Aorta (tissue), 5 donors: Measurements from ENCODE around the gene RASSF4. TPM values are rescaled to one million over a fixed set of nuclear protein-coding genes. Genes with fewer than 3 reads are reported as not detected.

ENCODE experiments used
- ATAC-seq: fragments of 200-7000 bp; cut with Tn5 transposase; one replicate; pipeline ENCODE4 v1.9.1; 2022; ENCODE audit warnings: moderate library complexity; ENCODE audit not compliant: low FRiP score
- DNase-seq, 2 donors: peaks; one replicate each; pipeline ENCODE4 v3.0.0-alpha.2; 2020
- H3K27ac ChIP-seq, 2 donors: one replicate each; pipeline ENCODE4 v1.5.1; 2013; ENCODE audit warnings: low read length in 2 of 2, mild to moderate bottlenecking in 2 of 2, moderate library complexity in 2 of 2, control low read depth in 1 of 2, inconsistent platforms in 1 of 2, low read depth in 1 of 2
- H3K27me3 ChIP-seq, 2 donors: one replicate each; pipeline ENCODE4 v1.6.1; 2013; ENCODE audit warnings: control low read depth in 1 of 2, low read length in 1 of 2, mild to moderate bottlenecking in 1 of 2, moderate library complexity in 1 of 2; ENCODE audit not compliant: insufficient read depth in 2 of 2, control insufficient read depth in 1 of 2
- H3K36me3 ChIP-seq, 2 donors: one replicate each; pipeline ENCODE4 v1.6.1; 2013; ENCODE audit warnings: control low read depth in 1 of 2, low read length in 1 of 2, mild to moderate bottlenecking in 1 of 2; ENCODE audit not compliant: insufficient read depth in 2 of 2, control insufficient read depth in 1 of 2
- H3K4me1 ChIP-seq, 2 donors: one replicate each; pipeline ENCODE4 v1.6.1; 2013; ENCODE audit warnings: low read length in 2 of 2, control low read depth in 1 of 2, mild to moderate bottlenecking in 1 of 2, moderate library complexity in 1 of 2; ENCODE audit not compliant: insufficient read depth in 2 of 2, control insufficient read depth in 1 of 2
- H3K4me3 ChIP-seq, 2 donors: one replicate each; pipeline ENCODE4 v1.5.1; 2013; ENCODE audit warnings: low read length in 2 of 2, control low read depth in 1 of 2, mild to moderate bottlenecking in 1 of 2
- H3K9me3 ChIP-seq: one replicate; pipeline ENCODE4 v1.6.1; 2013; ENCODE audit warnings: mild to moderate bottlenecking, low read length; ENCODE audit not compliant: control insufficient read depth
- WGBS, 2 donors: extraction: QIAGEN DNeasy Blood & Tissue Kit; methylation state at CpG; one replicate each; pipeline ENCODE4 v1.1.7; 2013; 5-methylcytosine and 5-hydroxymethylcytosine counted together
- intact Hi-C, 2 donors: fragments of 100-400 bp; cut with DNase I; formaldehyde crosslinking; loops; one replicate each; pipeline versions ENCODE4 v1.14.2 to v1.15.0; 2022
- polyA plus RNA-seq, 2 donors: library from polyadenylated mRNA; stranded (reverse); fragments of 200-250 nt; gene quantifications; one replicate each; pipeline ENCODE4 v1.2.3, GENCODE V29; 2013
- total RNA-seq, 2 donors: library from RNA; stranded (reverse); fragmentation: NEBNext Ultra II Directional; extraction: Animal tissue kit (Norgen Biotek cat#: 25700); gene quantifications; one replicate each; pipeline ENCODE4 v1.2.1, GENCODE V29; 2021
- donor health status: healthy with polysubstance abuse.
- donor health status: Bipolar disorder and iron deficiency.
- donor health status: DM: no; HTN: no; CAD: no.
- donor health status: DM: no; HTN: no; CAD: no.
- donor health status: DM: yes; HTN: yes; CAD: no.

Gene RASSF4
- total and polyA plus RNA-seq, 4 donors: 13.5 to 82.1 (median 29.3) TPM

DNA sequence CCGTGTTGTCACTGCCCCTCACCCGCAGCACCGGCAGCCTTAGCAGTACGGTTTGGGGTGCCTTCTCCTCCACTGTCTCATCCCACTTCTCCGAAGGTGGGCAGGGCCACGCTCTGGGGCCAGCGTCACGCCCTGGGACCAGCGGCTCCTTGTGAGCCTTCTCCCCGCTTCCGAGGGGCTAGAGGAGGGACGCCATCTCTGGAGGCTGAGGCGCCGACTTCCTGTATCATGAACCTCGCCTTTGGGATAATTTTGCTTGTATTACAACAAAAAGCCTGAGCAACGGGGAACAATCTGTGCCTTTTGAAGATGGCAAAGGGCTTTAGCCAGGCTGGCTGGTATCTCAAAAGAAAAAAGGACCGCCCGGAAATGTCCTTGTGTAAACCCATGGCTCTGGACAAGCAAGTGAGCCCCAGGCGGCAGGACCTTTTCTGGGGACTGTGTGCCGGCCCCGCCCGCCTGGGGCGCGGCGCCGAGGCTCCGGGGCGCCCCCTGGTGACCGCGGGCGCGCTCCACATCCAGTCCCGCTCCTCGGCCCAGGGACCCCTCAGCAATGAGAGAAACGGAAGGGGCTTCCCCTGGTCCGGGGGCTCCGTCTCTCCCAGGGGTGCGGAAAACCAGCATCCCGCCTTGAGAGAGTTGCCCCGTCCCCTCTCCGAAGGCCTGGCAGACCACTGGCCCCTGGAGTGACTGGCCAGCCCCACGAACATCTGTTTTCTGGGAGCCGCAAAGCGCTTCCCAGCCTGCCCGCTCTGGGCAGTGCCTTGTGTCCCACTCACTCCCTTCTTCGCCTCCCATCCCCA, 15.2 kb downstream of the RASSF4 start:
- intact Hi-C loops: loop anchor here (1.0 to 10.0 kb wide), 3 partner anchors 42 to 100 kb away; no protein-coding TSS in a partner anchor
- peaks cover 0 to 4% of the 10 kb centered on the region in 2 donors for H3K36me3 ChIP-seq

DNA sequence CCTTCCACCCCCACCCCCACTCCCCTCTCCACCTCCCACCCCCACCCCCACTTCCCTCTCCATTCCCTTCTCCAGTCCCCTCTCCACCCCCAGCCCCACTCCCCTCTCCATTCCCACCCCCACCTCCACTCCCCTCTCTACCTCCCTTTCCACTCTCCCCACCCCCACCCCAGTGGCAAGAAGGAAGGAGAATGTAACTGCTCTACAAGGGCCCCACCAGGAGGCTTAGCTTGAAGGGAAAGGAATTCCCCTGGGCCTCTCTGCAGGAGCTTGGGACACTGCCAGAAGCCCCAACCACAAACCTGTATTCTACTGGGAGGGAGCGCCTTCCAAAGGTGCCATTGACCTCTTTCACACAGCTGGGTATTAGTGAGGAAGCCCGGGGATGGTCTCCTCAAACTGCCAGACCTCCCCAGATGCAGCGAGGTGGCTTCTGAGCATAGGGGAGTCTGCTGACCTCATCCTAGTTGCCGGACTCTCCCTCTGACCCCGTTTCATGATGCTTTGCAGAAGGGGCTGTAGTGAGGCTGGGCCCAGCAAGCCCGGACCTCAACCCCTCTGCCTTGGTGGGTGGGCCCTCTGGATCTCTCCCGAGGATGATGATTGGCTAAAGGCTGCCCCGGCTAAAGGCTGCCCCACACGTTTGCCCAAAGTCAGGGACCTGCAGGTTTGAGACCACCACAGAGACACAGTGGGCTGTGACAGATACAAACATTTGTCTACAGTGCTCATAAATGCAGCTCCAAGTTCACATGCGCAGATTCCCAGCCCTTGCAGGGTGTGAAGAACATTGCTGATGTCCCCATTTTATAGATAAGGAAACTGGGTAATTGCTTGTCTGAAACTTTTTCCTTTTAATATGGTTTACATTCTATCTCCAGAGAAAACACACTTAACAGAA, 16.1 kb downstream of the RASSF4 start:
- peaks cover 0 to 4% of the 10 kb centered on the region in 2 donors for H3K36me3 ChIP-seq

More for the DNA sequence above, 15.2 kb downstream of the RASSF4 start:
- ATAC-seq: peak; percentile 75
- H3K9me3 ChIP-seq: no peaks in the 10 kb centered on the region
- peak overlapping the region in 1 of 2 donors; percentile 95 for H3K27ac ChIP-seq
- H3K4me3 ChIP-seq: peak overlapping the region in 1 of 2 donors; percentile 42
- H3K27me3 ChIP-seq: no peaks in the 10 kb centered on the region
- DNase-seq: peak; percentile 81 to 90
- 2 to 3% methylated on average over 44 to 46 of the region's 46 CpGs for WGBS, 2 donors
- H3K4me1 ChIP-seq: peaks cover 0 to 3% of the 10 kb centered on the region in 2 donors

DNA sequence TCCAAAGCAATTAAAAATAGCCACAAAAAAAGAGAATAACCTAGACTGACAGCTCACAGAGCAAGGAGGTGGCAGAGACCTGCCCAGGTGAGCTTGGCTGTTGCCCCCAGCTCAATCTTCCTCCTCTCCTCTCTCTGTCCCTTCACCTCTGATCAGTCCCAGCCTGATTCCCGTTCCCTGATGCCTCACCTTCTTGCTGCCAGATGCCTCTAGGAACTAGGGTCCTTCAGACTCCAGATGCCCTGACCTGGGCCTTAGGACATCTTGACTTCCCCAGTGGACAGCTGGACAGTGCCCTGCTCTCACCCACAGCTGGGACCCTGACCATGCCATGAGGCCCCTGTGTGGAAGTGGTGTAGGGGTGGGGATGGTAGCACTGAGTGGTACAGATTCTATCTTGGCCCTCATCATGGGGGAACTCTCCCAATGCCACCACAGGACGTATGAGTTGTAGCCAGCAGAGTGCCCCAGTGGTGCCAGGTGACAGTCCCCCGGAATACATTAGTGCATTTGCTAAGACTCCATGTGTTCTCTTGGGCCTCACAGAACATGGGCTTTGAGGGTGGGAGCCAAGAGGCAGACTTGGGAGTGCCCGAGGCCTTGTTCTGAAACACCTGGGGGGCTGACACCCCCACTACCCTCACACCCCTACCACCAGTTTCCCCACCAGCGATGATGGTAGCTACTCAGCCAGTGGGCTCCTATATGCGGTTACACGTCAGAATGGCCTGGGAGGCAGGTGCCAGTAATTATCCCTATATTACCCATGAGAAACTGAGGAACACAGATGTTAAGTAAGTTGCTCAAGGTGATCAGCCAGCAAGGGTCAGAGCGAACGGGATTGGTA, 17.0 kb downstream of the RASSF4 start:
- DNase-seq (peak in 1 of 2 donors; percentile 55), ATAC-seq (no peak)
- H3K4me1 ChIP-seq: peaks cover 0 to 3% of the 10 kb centered on the region in 2 donors
- no peaks in the 10 kb centered on the region for H3K27me3 ChIP-seq
- intact Hi-C loops: loop anchor here in 1 of 2 donors (10.0 kb wide), 1 partner anchor 102 kb away; no protein-coding TSS in a partner anchor
- H3K9me3 ChIP-seq: no peaks in the 10 kb centered on the region
- H3K4me3 ChIP-seq: peak overlapping the region; percentile 81 to 94
- peak overlapping the region in 1 of 2 donors; percentile 93 for H3K27ac ChIP-seq
- 16 to 23% methylated on average over 9 of the region's 9 CpGs for WGBS, 2 donors
- H3K36me3 ChIP-seq: peaks cover 0 to 1% of the 10 kb centered on the region in 2 donors

More for the DNA sequence above, 16.1 kb downstream of the RASSF4 start:
- intact Hi-C loops: loop anchor here (1.0 to 10.0 kb wide), 3 partner anchors 43 to 101 kb away; no protein-coding TSS in a partner anchor
- ATAC-seq (peak; percentile 0), DNase-seq (peak; percentile 78 to 79)
- H3K4me3 ChIP-seq: peak overlapping the region in 1 of 2 donors; percentile 94
- H3K27me3 ChIP-seq: no peaks in the 10 kb centered on the region
- H3K27ac ChIP-seq: peak overlapping the region in 1 of 2 donors; percentile 11
- peaks cover 0 to 3% of the 10 kb centered on the region in 2 donors for H3K4me1 ChIP-seq
- H3K9me3 ChIP-seq: no peaks in the 10 kb centered on the region
- WGBS, 2 donors: 8 to 12% methylated on average over 10 of the region's 10 CpGs

DNA sequence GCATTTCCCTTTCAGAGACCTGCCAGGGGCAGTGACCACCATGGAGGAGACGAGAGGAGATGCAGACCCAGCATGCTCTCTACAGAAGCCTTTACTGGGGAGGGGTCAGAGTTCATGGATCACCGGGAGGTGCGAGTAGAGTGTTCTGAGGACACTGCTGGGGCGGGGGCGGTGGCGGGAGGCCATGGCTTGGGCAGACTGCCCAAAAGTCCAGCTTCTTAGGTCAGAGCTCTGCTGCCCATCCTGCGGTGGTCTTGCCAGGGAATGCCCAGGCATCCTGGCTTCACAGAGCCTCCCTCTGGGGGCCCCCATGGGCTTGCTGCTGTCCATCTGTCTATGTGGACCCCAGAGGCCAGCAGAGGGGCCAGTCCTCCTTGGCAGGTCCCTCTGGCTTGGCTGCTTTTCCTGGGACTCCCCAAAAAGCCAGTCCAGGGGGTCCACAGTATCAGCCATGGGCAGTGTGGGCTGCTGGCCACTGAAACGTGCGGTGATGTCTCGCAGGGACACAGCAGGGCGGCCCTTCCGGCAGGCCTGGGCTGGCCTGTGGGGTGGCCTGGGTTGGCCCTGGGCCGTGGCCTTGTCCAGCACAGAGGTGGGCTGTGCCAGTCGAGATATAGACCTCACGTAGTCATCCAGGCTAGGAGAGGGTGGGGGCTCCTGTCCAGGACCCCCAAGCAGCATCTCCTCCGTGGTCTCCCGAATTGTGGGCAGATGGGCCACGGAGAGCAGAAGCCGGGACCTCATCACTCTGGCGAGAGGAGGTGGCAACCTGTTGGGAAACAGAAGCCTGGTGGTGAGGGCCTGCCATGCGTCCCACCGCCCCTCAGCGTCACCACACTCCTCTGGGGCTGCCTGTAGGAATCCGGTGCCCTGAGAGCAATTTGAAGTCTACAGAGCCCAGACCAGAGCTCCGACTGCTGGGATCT, 17.9 kb downstream of the RASSF4 start:
- ATAC-seq (peak; percentile 4), DNase-seq (peak in 1 of 2 donors; percentile 66)
- Histone ChIP-seq H3K9me3 (no peaks in the 10 kb centered on the region), H3K27ac (peak overlapping the region; percentile 85 to 93), H3K4me3 (peak overlapping the region; percentile 81 to 94), H3K27me3 (no peaks in the 10 kb centered on the region), H3K36me3 (no peaks in the 10 kb centered on the region), H3K4me1 (peaks cover 0 to 3% of the 10 kb centered on the region in 2 donors)
- intact Hi-C loops: loop anchor here in 1 of 2 donors (10.0 kb wide), 1 partner anchor 103 kb away; no protein-coding TSS in a partner anchor
- WGBS, 2 donors: 4 to 8% methylated on average over 25 of the region's 25 CpGs

DNA sequence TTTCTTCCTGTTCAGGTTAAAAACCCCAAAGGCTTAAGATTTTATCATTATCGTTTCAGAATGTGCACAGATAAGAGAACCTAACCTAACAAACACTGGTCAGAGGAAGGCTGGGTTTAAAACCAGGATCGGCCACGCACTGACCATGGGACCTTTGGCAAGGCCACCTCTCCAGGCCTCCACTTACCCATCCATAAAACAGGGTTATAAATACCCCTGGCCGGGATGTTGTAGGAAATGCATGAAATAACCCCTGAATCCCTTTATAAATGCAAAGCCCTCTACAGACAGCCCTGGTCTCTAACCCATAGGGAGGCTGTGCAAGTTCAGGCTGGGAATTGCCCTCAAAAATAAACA, 18.6 kb downstream of the RASSF4 start:
- DNase-seq (no peak), ATAC-seq (no peak)
- intact Hi-C loops: loop anchor here in 1 of 2 donors (10.0 kb wide), 1 partner anchor 103 kb away; no protein-coding TSS in a partner anchor
- WGBS, 2 donors: 1 to 3% methylated on average over 4 of the region's 4 CpGs
- Histone ChIP-seq H3K27ac (peak overlapping the region; percentile 85 to 93), H3K36me3 (no peaks in the 10 kb centered on the region), H3K9me3 (no peaks in the 10 kb centered on the region), H3K27me3 (no peaks in the 10 kb centered on the region), H3K4me1 (peaks cover 0 to 3% of the 10 kb centered on the region in 2 donors), H3K4me3 (peak overlapping the region; percentile 81 to 94)

DNA sequence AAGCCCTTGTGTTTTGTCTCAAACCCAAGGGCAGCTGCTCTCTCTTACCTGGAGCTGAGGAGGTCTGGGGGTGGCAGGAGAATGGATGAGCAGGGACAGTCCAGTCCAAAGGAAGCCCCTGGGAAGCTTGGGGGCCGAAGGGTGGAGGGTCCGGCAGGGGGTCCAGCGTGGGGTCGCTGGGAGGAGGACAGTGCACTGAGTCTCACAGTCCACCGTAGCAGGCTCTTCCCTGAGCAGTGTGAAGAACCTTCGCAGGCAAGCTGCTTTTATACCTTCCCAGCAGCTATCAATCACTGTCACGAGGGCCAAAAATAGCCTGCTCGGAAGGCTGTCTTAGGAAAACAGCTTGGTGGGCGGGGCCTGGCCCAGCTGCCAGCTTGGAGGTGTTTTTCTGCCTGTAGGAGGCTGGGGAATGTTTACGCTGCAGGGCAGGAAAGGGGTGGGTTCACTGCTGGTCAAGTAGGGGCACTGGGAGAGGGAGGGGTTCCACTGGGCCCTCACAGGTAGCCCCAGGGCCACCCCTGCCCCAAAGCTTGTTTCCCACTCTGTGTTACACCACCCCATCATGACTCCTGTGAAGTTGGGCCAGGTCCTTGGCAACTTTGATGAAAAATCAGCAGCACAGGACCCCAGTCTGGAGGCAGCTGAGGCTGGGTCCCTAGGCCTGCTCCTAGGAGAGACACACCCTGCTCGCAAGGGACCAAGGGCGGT, 19.1 kb downstream of the RASSF4 start, which contains the start of gene DEPP1:
Gene DEPP1 (minus strand): TSS at position 240 of the 711 bp plus-strand sequence. CDS start 779 bp downstream, outside the sequence.
- Histone ChIP-seq H3K4me3 (peak within 1 kb of the TSS; percentile 81 to 94), H3K27me3 (no peaks in the 10 kb centered on the region), H3K36me3 (no peaks in the 10 kb centered on the region), H3K9me3 (no peaks in the 10 kb centered on the region), H3K4me1 (peaks cover 0 to 3% of the 10 kb centered on the region in 2 donors), H3K27ac (peak within 1 kb of the TSS; percentile 85 to 93)
- intact Hi-C loops: loop anchor here in 1 of 2 donors (10.0 kb wide), 1 partner anchor 104 kb away; no protein-coding TSS in a partner anchor
- ATAC-seq (peak; percentile 78), DNase-seq (peak; percentile 95 to 96)
- WGBS, 2 donors: 10 to 14% methylated on average over 12 of the region's 12 CpGs
